Stimulated activated CD8-positive, alpha-beta memory T cell treated with anti-CD3 and anti-CD28 coated beads, Interleukin-4, amount 100 ng/mL, for 4 hours (primary cell): ENCODE results near the gene SARNP.
"Not testable (repeated sequence)": the region's sequence is repeated elsewhere in the genome, so short reads cannot be mapped to it uniquely, and the experiment has no call there.

Experiments
- DNase-seq, 2 donors: peaks; one replicate each; pipeline ENCODE4 v3.0.0-alpha.2; 2020; ENCODE audit warnings: low read depth in 2 of 2, low spot score in 1 of 2

The SARNP gene, protein sequence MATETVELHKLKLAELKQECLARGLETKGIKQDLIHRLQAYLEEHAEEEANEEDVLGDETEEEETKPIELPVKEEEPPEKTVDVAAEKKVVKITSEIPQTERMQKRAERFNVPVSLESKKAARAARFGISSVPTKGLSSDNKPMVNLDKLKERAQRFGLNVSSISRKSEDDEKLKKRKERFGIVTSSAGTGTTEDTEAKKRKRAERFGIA

GRCh38 chr12:55817345-55818139, at the start of gene SARNP, which contains the start of gene ORMDL2:
Gene SARNP, minus strand, starts transcription at chr12:55817724. Its CDS starts 23 bp downstream, at chr12:55817701.
Gene ORMDL2, plus strand, starts transcription at chr12:55818041. Its CDS starts 959 bp downstream, at chr12:55819000.
- DNase-seq = peak; percentile 89 to 95

DNA sequence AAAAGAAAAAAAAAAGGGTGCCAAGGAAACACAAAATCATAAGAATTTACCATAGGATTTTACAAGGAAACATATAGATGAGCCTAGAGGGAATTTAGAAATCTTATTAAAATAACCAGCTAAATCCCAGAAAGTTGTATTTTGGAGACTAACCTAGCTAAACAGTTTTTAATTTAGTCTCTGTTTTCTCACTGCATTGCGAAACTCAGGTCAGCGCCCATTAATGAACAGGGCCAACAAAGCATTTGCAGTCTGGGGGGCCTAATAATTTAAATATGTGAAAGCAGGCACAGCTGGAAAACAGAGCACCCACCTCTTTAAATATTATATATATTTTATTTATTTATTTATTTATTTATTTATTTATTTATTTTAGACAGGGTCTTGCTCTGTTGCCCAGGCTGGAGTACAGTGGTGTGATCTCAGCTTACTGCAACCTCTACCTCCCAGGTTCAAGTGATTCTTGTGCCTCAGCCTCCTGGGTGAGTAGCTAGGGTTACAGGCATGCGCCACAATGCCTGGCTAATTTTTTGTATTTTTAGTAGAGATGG, 49.0 kb upstream of the SARNP start:
- DNase-seq = not testable (repeated sequence)

DNA sequence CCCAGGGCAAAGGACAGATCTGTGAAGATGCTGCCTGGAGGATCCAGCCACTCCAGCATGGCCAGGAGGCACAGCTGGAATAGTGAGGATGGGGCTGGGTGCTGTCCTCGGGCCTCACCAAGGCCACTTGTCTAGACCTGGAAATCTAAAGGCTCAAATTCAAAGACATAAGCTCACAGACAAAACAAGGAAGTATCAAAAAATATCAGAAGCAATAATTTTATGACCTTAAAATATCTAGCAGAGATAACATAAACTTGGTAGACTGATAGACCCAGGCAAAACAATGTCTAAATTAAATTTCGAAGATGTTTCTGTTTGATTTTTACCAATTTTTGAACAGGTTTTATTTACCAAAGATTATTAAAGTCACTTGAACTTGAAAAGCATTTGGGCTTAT, 47.8 kb upstream of the SARNP start:
- DNase-seq = no peak

DNA sequence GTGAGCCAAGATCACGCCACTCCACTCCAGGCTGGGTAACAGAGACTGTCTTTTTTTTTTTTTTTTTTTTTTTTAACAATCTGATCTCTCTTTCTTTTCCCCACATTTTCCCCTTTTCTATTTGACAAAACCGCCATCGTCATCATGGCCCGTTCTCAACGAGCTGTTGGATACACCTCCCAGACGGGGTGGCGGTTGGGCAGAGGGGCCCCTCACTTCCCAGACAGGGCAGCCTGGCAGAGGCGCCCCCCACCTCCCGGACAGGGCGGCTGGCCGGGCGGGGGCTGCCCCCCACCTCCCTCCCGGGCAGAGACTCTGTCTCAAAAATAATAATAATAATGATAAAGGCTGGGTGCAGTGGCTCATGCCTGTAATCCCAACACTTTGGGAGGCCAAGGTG, 45.4 kb upstream of the SARNP start:
- DNase-seq = not testable (repeated sequence)

DNA sequence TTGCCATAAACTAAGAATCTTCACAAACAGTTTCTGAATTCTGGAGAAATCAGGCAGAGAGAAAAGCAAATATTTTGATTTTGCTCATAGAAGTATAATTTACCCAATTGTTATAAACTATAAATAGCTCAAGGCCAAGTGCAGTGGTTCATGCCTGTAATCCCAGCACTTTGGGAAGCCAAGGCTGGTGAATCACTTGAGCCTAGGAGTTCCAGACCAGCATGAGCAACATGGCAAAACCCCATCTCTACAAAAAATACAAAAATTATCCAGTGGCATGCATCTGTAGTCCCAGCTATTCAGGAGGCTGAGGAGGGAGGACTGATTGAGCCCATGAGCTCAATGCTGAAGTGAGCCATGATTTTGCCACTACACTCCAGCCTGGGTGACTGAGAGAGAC, 44.8 kb upstream of the SARNP start:
- no peak for DNase-seq

- no peak for DNase-seq
These were observed 44.3 kb upstream of the SARNP start for GRCh38 chr12:55861871-55862270.

- DNase-seq = no peak
These were observed 43.9 kb upstream of the SARNP start for GRCh38 chr12:55861396-55861795.

DNA sequence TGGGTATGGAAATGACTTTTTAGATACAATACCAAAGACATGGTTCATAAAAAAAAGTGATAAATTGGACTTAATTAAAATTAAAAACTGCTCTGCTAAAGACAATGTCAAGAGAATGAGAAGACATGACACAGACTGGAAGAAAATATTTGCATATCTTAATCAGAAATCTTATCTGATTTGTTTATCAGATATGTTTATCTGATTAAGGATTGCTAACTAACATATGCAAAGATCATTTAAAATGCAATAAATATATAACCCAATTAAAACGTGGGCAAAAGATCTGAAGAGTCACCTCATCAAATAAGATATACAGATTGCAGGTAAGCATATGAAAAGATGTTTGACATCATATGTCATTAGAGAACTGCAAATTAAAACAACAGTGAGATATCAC, 35.2 kb upstream of the SARNP start:
- DNase-seq = no peak

DNA sequence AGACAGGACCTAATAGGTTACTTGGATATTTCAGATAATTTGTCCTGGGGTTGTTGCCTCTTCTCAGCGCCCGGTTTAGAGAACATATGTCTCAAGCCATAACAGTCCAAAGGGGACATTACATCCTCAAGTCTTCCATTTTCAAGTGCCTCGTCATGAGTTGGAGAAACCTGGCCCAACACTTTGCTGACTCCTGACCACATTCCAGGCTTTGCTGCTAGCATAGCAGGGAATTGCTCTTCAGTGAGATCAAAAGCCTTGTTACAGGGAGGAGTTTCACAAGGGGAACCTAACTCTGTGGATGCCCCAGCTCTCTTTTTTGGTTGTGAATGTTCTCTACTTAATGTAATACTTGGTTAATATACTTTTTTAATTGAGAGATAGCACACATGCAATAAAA, 33.4 kb upstream of the SARNP start:
- DNase-seq = no peak

DNA sequence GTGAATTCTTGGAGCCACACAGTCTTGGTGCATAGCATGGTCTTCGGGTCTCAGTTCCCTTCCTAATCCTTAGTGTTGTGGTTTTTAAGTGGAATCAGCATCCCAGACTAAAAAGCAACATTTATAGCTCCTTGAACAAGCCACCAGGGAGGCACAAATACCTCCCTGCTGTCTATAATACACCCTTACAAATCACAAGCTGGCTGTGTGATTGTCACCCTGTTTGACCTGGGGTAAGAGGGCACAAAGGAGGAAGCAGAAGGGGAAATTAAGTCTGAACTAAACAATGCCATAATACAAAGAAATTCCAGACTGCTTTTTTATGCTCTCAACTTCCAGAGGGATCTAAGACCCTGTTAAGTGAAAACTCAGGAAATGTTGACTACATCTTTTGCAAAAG, 32.9 kb upstream of the SARNP start:
- DNase-seq = no peak

- DNase-seq = no peak
These were observed 32.3 kb upstream of the SARNP start for GRCh38 chr12:55849616-55850343.

DNA sequence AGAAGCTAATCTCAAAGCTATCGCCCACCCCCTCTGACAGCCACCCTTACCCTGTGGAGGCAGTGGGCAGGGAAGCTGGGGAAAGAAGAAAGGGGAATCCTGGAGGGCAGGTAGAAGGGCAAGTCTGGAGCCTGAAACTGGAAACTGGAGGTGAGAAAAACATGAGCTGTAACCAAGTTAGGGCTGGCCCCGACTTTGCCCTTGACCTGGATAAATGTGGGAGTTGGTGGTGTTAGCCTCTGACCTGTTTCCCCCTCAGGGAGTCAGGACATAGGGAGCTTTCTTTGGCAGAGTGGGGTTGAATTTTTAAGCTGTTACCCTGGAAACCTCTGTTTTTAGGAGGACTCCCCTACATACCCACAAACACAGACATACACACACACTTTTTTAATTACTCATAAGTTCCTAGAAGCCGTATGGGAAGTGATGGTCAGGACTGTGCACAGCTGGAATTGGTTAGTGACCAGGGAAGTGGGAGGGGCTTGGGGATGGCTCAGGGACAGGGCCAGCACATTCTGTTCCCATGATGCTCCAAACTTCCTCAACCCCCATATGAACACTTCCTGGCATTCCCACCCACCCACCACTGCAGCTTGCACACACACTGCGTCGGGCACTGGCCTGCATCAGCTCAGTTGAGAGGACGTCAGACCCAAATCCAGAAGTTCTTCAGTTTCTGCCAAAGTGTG, 30.2 kb upstream of the SARNP start:
- DNase-seq = no peak

GRCh38 chr12:55847033-55847432, 29.5 kb upstream of the SARNP start:
- no peak for DNase-seq

DNA sequence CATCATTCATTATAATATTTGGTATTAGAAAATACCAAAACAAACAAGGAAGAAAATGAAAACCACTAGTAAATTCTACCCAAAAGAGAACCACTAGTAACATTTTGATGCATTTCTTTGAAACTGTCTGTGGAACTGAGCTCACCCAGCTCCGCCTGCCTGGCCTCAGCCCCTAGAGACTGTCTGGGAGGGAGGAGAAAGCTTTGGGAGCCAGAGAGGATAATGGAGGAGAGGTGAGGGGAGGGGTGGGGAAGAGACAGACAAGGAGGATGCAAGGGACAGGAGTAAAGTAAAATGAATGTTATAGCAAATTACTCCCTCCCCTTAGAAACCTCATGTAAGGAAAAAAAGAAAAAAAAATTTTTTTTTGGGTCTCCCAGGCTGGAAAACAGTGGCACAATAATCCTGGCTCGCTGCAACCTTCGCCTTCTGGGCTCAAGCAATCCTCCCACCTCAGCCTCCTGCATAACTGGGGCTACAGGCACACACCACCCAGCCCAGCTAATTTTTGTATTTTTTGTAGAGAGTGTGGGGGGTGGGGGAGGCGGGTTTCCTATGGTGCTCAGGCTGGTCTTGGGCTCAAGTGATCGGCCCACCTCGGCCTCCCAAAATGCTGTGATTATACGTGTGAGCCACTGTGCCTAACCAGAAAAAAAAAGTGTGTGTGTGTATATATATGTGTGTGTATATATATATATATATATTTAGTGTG, 28.4 kb upstream of the SARNP start:
- no peak for DNase-seq

- no peak for DNase-seq
These were observed 27.8 kb upstream of the SARNP start for GRCh38 chr12:55845361-55845760.

- no peak for DNase-seq
These were observed 27.4 kb upstream of the SARNP start for GRCh38 chr12:55844961-55845360.

- no peak for DNase-seq
These were observed 25.9 kb upstream of the SARNP start for GRCh38 chr12:55843431-55843830.

DNA sequence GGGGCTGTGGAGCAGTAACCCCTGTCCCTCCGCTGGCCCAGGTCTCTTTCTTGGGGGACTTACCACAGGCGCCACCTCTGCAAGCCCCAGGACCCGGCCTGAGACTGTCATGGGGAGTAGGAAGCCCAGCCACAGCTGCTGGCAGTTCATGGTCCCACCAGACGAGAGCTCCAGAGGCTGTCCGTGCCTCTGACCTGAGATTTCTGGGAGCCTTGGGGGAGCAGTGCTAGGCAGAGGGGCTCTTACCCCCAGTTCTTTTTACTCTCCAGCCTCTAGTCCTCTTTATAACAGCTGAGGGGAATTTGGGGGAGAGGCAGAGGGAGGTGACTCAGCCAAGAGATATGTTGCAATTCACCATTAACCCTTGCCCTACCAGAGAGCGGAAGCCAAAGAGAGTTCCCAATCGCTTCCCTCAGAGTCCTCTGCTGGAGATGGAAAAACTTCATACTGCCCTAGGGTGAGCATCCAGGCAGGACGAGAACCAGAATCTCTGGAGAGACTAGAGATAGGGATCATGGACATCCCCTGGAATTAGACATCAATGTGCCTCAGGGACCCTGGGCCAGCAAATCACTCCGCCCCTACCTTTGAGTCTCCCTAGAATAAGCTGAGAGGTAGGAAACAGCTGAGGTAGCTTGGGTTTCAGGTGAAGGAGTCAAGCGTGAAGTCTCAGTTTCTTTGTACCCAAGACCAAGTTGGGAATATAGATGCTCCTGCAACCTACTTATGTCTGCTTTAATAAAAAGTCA, 25.3 kb upstream of the SARNP start, which contains the start of gene MMP19:
TSS of gene MMP19 (minus strand) at position 256 of the 749 bp plus-strand sequence. CDS start at position 150, 106 bp downstream.
- DNase-seq = no peak

DNA sequence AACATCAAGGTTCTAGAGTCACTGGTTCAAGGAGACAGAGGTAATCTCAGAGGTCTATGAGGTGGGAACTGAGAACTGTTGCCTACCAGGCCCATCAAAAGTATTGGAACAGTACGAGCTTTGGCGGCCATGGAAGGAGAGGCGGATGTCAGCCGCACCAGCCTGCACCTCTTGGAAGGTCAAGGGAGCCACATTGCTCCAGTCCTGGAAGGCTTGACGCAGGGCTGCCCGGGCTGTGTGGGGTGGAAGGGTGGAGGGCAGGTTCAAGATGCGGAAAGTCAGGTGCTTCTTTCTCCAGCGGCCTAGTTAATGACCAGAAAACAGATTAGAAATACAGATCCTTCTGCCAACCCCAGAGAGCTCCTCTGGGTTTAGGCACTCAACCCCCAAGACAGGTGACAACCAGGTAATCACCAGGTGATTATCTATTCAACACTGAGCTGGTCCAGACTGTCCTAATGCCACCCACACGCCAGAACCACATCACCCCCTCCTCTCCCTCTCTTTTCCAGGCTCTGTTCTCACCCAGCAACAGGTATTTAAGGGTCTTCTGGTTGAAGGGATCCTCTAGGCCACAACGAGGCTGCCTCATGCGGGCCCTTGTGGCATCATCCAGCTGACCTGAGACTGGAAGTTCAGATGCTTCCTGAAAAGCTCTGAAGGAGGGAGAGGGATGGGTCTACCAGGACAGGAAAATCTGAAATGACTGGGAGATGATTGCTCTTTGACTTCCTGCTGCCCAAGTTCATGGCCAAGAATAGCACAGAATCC, 23.2 kb upstream of the SARNP start:
- no peak for DNase-seq
